PFSK-1 (cell line): Measurements from ENCODE around the gene FYN.

ENCODE experiments used
- FOXP2 ChIP-seq: optimal IDR thresholded peaks from 2 replicates; pipeline ENCODE3; 2011; ENCODE audit warnings: borderline replicate concordance, control low read depth, inconsistent platforms; ENCODE audit not compliant: insufficient read depth; ENCODE audit errors: extremely low read length, extremely low read depth
- POLR2AphosphoS5 ChIP-seq: IDR thresholded peaks from 2 replicates; pipeline ENCODE4 v1.6.1; 2012; ENCODE audit warnings: low read depth, mild to moderate bottlenecking, control low read depth, low read length, moderate library complexity
- SIN3A ChIP-seq: IDR thresholded peaks from 2 replicates; pipeline ENCODE4 v1.6.1; 2012; ENCODE audit warnings: mild to moderate bottlenecking, low read length, moderate library complexity, borderline replicate concordance; ENCODE audit not compliant: insufficient read depth
- TAF1 ChIP-seq: IDR thresholded peaks from 2 replicates; pipeline ENCODE4 v1.6.1; 2012; ENCODE audit warnings: low read length, control low read depth, borderline replicate concordance; ENCODE audit not compliant: insufficient read depth
- TF ChIP-seq, protein P1 (sequence below), 2 experiments: IDR thresholded peaks; 2 replicates each; pipeline versions ENCODE4 v1.6.1 to v1.8.0; 2011 to 2012; ENCODE audit warnings: low read depth in 2 of 2, low read length in 2 of 2, control low read depth in 1 of 2, inconsistent platforms in 1 of 2, mild to moderate bottlenecking in 1 of 2, moderate library complexity in 1 of 2; ENCODE audit not compliant: insufficient read depth in 1 of 2

DNA sequence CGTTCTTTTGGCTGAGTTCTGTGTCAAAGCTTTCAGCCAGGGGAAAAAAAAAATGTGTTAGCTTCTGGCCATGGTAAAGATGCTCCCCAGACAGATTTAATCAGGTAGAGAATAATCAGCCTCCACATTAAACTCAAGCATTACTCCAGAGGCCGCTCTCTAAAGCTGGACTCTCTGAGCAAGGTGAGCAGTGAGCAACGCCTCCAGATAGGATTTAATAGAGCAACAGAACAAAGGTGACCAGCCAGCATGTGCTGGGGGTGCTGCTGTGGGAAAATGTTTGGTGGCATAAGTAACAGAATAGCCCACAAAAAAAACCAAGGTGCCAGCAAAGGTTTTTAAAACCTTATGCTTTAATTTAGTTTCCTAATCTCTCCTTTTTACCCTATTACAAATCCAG, 164.1 kb downstream of the FYN start:
- TF ChIP-seq TAF1 (no peak), SIN3A (no peak), POLR2AphosphoS5 (no peak), FOXP2 (no peak)
- TF ChIP-seq, protein P1, sequence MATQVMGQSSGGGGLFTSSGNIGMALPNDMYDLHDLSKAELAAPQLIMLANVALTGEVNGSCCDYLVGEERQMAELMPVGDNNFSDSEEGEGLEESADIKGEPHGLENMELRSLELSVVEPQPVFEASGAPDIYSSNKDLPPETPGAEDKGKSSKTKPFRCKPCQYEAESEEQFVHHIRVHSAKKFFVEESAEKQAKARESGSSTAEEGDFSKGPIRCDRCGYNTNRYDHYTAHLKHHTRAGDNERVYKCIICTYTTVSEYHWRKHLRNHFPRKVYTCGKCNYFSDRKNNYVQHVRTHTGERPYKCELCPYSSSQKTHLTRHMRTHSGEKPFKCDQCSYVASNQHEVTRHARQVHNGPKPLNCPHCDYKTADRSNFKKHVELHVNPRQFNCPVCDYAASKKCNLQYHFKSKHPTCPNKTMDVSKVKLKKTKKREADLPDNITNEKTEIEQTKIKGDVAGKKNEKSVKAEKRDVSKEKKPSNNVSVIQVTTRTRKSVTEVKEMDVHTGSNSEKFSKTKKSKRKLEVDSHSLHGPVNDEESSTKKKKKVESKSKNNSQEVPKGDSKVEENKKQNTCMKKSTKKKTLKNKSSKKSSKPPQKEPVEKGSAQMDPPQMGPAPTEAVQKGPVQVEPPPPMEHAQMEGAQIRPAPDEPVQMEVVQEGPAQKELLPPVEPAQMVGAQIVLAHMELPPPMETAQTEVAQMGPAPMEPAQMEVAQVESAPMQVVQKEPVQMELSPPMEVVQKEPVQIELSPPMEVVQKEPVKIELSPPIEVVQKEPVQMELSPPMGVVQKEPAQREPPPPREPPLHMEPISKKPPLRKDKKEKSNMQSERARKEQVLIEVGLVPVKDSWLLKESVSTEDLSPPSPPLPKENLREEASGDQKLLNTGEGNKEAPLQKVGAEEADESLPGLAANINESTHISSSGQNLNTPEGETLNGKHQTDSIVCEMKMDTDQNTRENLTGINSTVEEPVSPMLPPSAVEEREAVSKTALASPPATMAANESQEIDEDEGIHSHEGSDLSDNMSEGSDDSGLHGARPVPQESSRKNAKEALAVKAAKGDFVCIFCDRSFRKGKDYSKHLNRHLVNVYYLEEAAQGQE (IDR thresholded peaks at IDR 0.05; ENCODE audit: insufficient read depth in 1 of 2, low read depth in 2 of 2, low read length in 2 of 2): no peak
